Frontal cortex (tissue), 4 donors: ENCODE results near the gene TEDC1. TPM values are rescaled to one million over a fixed set of nuclear protein-coding genes. Genes with fewer than 3 reads are reported as not detected.

Experiments used
- DNase-seq, 2 donors: peaks; one replicate each; pipeline ENCODE4 v3.0.0; 2012; ENCODE audit warnings: low spot score in 2 of 2
- FAIRE-seq: peaks from 2 replicates; lab custom pipeline; 2012; peaks lifted over from hg19 to GRCh38; lab: Jason Lieb, UNC
- total RNA-seq: library from RNA; depleted of rRNA; stranded (reverse); fragments of >200 nt; gene quantifications from one replicate; pipeline ENCODE4 v1.2.3, GENCODE V29; 2014
- donor health status: control.
- donor health status: control.
- donor health status: control.

TEDC1 gene
- total RNA-seq, 1 donor from 2014 or later = 5.7 TPM

GRCh38 chr14:105456736-105457617 lies 34.1 kb upstream of the TEDC1 start:
- FAIRE-seq (no peak), DNase-seq (peak in 1 of 2 donors; percentile 69)

GRCh38 chr14:105458010-105458409 lies 33.0 kb upstream of the TEDC1 start:
- DNase-seq (no peak), FAIRE-seq (no peak)

GRCh38 chr14:105458571-105458970 lies 32.5 kb upstream of the TEDC1 start:
- FAIRE-seq (no peak), DNase-seq (no peak)

GRCh38 chr14:105460116-105460515 lies 30.9 kb upstream of the TEDC1 start:
- DNase-seq (no peak), FAIRE-seq (no peak)

GRCh38 chr14:105460616-105461015 lies 30.4 kb upstream of the TEDC1 start:
- FAIRE-seq (no peak), DNase-seq (no peak)

GRCh38 chr14:105461903-105462302 lies 29.1 kb upstream of the TEDC1 start:
- DNase-seq (no peak), FAIRE-seq (no peak)

GRCh38 chr14:105464501-105464900 lies 26.5 kb upstream of the TEDC1 start:
- no peak for FAIRE-seq
- DNase-seq = no peak

- FAIRE-seq = no peak
- DNase-seq = peak; percentile 41 to 55
Measured at GRCh38 chr14:105465209-105466031, 25.6 kb upstream of the TEDC1 start.

- FAIRE-seq (no peak), DNase-seq (no peak)
Measured at GRCh38 chr14:105466531-105467248, 24.4 kb upstream of the TEDC1 start.

- DNase-seq = peak in 1 of 2 donors; percentile 36
- no peak for FAIRE-seq
Measured at GRCh38 chr14:105467249-105467941, 23.7 kb upstream of the TEDC1 start.

GRCh38 chr14:105467942-105468471 lies 23.0 kb upstream of the TEDC1 start:
- FAIRE-seq = no peak
- no peak for DNase-seq

GRCh38 chr14:105468621-105469241 lies 22.3 kb upstream of the TEDC1 start:
- peak; percentile 40 to 53 for DNase-seq

GRCh38 chr14:105469456-105470349 lies 21.3 kb upstream of the TEDC1 start:
- DNase-seq = no peak
- no peak for FAIRE-seq

More at GRCh38 chr14:105468621-105469241, 22.3 kb upstream of the TEDC1 start:
- FAIRE-seq = no peak

- no peak for FAIRE-seq
- no peak for DNase-seq
Measured at GRCh38 chr14:105470350-105471296, 20.4 kb upstream of the TEDC1 start.

- FAIRE-seq (no peak), DNase-seq (no peak)
Measured at GRCh38 chr14:105471297-105471821, 19.7 kb upstream of the TEDC1 start.

- FAIRE-seq (no peak), DNase-seq (no peak)
Measured at GRCh38 chr14:105471823-105472485, 19.1 kb upstream of the TEDC1 start.
